Measurements from ENCODE around the gene FOXP1. TPM values are rescaled to one million over a fixed set of nuclear protein-coding genes. Genes with fewer than 3 reads are reported as not detected.

The FOXP1 gene
- total RNA-seq, 4 donors from 2014 or later: 13.2 to 46.6 (median 29.2) TPM

DNA sequence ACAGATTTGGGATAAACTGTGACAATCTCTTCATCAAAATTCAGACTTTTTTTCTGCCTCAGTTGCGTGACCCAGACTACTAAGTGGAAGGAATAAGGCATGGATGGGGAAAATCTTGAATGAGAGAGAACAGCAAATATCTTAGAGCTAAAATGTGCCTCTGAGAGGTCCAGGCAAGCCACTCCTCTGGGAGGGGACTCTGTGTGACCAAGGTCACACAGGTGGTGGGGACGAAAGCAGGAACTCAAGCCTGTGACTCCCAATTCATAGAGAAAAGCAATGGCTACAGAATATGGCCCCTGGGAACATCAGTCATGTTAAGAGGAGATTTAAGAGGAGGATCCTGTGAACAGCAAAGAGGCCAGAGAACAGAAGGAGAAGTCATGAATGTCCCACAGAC, 268.1 kb downstream of the FOXP1 start:
- in situ Hi-C loops (cut with MboI; ENCODE audit: low sequenced_read_pairs in 4 of 4): no loop called here
- intact Hi-C loops (cut with DNase I; ENCODE audit: low total_unique reads): no loop called here

DNA sequence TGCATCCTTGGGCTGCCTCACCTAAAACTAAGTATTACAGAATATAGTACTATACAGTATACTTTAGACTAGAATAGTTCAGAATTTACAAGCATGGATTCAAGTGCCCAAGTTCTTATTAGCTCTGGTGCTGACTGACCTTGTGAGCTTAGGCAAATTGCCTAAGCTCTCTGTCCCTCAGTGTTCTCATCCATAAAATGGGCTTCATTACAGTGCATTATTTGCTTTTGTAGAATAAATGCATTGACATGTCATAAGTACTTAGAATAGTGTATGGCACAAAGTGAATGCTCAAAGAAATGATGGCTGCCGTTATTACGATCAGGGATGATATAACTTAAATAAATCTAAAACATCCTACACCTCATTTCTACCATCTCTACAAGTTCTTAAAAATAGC, 269.7 kb downstream of the FOXP1 start:
- no peak for DNase-seq
- intact Hi-C loops (cut with DNase I; ENCODE audit: low total_unique reads): no loop called here
- H3K27ac ChIP-seq: no peak overlapping the region
- no peaks in the 10 kb centered on the region for H3K9me3 ChIP-seq
- in situ Hi-C loops (cut with MboI; ENCODE audit: low sequenced_read_pairs in 4 of 4): no loop called here
- ATAC-seq: no peak
- H3K36me3 ChIP-seq: no peaks in the 10 kb centered on the region
- H3K4me1 ChIP-seq: peaks cover 5 to 8% of the 10 kb centered on the region in 2 donors
- no peak for TF ChIP-seq POLR2A (IDR thresholded peaks at IDR 0.05)
- TF ChIP-seq, protein P1, sequence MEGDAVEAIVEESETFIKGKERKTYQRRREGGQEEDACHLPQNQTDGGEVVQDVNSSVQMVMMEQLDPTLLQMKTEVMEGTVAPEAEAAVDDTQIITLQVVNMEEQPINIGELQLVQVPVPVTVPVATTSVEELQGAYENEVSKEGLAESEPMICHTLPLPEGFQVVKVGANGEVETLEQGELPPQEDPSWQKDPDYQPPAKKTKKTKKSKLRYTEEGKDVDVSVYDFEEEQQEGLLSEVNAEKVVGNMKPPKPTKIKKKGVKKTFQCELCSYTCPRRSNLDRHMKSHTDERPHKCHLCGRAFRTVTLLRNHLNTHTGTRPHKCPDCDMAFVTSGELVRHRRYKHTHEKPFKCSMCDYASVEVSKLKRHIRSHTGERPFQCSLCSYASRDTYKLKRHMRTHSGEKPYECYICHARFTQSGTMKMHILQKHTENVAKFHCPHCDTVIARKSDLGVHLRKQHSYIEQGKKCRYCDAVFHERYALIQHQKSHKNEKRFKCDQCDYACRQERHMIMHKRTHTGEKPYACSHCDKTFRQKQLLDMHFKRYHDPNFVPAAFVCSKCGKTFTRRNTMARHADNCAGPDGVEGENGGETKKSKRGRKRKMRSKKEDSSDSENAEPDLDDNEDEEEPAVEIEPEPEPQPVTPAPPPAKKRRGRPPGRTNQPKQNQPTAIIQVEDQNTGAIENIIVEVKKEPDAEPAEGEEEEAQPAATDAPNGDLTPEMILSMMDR (IDR thresholded peaks at IDR 0.05 in 4 of 5, conservative IDR thresholded peaks at IDR 0.05 in 1 of 5): no peak
- H3K4me3 ChIP-seq: no peak overlapping the region
- H3K27me3 ChIP-seq: no peaks in the 10 kb centered on the region

More for the DNA sequence above, 268.1 kb downstream of the FOXP1 start:
- DNase-seq: no peak
- Histone ChIP-seq H3K27me3 (no peaks in the 10 kb centered on the region), H3K9me3 (no peaks in the 10 kb centered on the region), H3K4me3 (no peak overlapping the region), H3K36me3 (no peaks in the 10 kb centered on the region), H3K27ac (no peak overlapping the region), H3K4me1 (peaks cover 5 to 8% of the 10 kb centered on the region in 2 donors)
- no peak for TF ChIP-seq POLR2A (IDR thresholded peaks at IDR 0.05)
- TF ChIP-seq, protein P1 (IDR thresholded peaks at IDR 0.05 in 4 of 5, conservative IDR thresholded peaks at IDR 0.05 in 1 of 5): no peak
- ATAC-seq: no peak

DNA sequence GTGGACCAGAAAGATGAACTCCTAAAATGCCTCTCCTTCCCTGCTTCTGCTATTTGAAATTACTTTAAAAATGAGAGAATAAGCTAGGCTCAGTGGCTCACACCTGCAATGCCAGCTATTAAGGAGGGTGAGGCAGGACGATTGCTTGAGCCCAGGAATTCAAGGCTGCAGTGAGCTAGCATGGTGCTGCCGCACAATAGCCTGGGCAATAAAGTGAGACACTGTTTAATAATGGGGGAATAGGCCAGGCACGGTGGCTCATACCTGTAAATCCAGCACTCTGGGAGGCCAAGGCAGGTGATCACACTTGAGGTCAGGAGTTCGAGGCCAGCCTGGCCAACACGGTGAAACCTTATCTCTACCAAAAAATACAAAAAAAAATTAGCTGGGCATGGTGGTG, 271.1 kb downstream of the FOXP1 start:
- H3K4me1 ChIP-seq: peaks cover 5 to 8% of the 10 kb centered on the region in 2 donors
- H3K4me3 ChIP-seq: no peak overlapping the region
- DNase-seq: no peak
- intact Hi-C loops (cut with DNase I; ENCODE audit: low total_unique reads) (no loop called here), in situ Hi-C loops (cut with MboI; ENCODE audit: low sequenced_read_pairs in 4 of 4) (no loop called here)
- H3K27me3 ChIP-seq: no peaks in the 10 kb centered on the region
- H3K9me3 ChIP-seq: no peaks in the 10 kb centered on the region
- H3K36me3 ChIP-seq: no peaks in the 10 kb centered on the region
- no peak overlapping the region for H3K27ac ChIP-seq
- TF ChIP-seq, protein P1 (IDR thresholded peaks at IDR 0.05 in 4 of 5, conservative IDR thresholded peaks at IDR 0.05 in 1 of 5): no peak
- no peak for TF ChIP-seq POLR2A (IDR thresholded peaks at IDR 0.05)
- ATAC-seq: no peak

DNA sequence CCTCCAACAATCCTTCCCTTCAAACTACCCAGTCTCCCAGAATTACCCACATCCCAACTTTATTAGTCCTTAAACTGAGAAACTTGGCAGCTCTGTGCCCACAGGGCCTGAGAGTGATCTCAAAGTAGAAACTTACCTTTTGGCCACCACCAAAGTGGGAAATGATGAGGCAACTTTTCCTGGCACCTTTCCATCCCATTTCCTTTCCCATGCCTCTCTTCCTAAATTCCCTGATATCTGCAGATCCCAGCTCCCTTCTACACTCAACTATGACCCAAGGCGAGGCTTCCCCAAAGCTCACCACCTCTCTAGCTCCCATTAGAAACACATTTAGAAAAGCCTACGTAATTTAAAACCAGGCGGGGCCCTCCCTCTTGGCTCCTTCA, 271.9 kb downstream of the FOXP1 start:
- no peak for ATAC-seq
- Histone ChIP-seq H3K9me3 (no peaks in the 10 kb centered on the region), H3K27ac (no peak overlapping the region), H3K36me3 (no peaks in the 10 kb centered on the region), H3K27me3 (no peaks in the 10 kb centered on the region), H3K4me1 (peaks cover 5 to 8% of the 10 kb centered on the region in 2 donors), H3K4me3 (no peak overlapping the region)
- TF ChIP-seq, protein P1 (IDR thresholded peaks at IDR 0.05 in 4 of 5, conservative IDR thresholded peaks at IDR 0.05 in 1 of 5): no peak
- no peak for TF ChIP-seq POLR2A (IDR thresholded peaks at IDR 0.05)
- DNase-seq: no peak
- intact Hi-C loops (cut with DNase I; ENCODE audit: low total_unique reads) (no loop called here), in situ Hi-C loops (cut with MboI; ENCODE audit: low sequenced_read_pairs in 4 of 4) (no loop called here)

DNA sequence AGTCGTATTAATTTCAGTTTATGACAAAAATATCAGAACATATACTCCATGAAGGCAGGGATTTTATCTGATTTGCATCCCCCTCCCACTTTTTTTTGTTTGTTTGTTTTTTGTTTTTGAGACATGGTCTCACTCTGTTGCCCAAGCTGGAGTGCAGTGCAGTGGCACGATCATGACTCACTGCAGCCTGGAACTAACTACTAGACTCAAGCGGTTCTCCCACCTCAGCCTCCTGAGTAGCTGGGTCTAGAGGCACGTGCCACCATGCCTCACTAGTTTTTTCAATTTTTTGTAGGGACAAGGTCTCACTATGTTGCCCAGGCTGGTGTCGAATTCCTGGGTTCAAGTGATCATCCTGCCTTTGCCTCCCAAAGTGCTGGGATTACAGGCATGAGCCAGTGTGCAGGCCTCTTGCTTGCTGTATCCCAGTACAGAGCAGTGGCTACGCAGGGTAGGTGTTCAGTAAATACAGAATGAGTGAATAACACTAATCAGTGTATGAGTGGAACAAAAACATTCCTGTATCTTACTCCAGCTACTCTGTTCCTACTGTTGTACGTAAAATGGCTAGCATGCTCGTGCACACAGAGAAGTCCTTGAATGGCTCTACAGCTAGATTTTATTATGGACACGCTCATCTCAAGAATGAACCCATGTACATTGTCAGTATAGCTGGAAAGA, 272.4 kb downstream of the FOXP1 start:
- DNase-seq (no peak), ATAC-seq (no peak)
- TF ChIP-seq, protein P1 (IDR thresholded peaks at IDR 0.05 in 4 of 5, conservative IDR thresholded peaks at IDR 0.05 in 1 of 5): no peak
- no peak for TF ChIP-seq POLR2A (IDR thresholded peaks at IDR 0.05)
- no peaks in the 10 kb centered on the region for H3K36me3 ChIP-seq
- H3K4me3 ChIP-seq: no peak overlapping the region
- H3K4me1 ChIP-seq: peaks cover 5 to 9% of the 10 kb centered on the region in 2 donors
- no peaks in the 10 kb centered on the region for H3K9me3 ChIP-seq
- H3K27me3 ChIP-seq: no peaks in the 10 kb centered on the region
- intact Hi-C loops (cut with DNase I; ENCODE audit: low total_unique reads) (no loop called here), in situ Hi-C loops (cut with MboI; ENCODE audit: low sequenced_read_pairs in 4 of 4) (no loop called here)
- peak overlapping the region in 1 of 4 donors; percentile 48 for H3K27ac ChIP-seq
